Putamen (tissue), 1 donor: ENCODE measurements around the gene ARHGDIB.

ENCODE experiments used
- DNase-seq: peaks from one replicate; pipeline ENCODE4 v3.0.0-alpha.2; 2016; ENCODE audit warnings: low spot score

ARHGDIB gene

DNA sequence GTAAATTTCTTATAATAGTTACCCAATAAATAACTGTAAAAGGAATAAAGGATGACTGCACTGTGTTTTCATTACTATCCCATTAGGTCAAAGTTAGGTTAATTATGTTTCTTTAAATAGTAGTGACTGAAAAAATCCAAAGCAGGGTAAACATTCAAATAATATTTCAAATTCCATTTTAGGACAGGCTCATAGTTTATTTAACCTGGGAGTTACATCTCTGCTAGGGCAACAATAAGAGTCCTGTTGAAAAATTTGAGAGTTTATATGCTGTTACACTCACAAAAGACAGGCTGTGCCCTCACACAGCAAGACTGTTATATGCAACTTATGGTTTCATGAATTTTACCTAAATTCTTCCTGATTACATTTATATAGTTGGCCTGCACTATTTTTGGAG lies 31.1 kb downstream of the ARHGDIB start:
- no peak for DNase-seq

DNA sequence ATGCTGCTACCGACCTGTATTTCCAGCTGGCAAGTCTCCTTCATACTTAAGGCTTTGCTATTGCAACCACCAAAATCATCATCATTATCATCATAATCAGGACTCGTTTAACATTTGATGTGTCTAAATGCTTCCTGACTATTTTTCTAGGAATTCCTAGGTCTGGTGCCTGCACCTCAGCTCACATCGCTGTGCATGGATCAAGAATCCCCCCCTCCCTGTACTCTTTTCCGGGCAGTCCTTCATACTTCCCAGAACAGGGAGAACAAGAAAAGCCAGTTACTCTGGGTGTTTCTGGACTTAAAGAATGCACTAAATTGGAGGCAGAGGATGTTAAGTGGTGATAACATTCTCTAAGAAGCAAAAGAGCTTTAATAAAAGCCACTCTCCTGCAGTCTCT lies 32.5 kb downstream of the ARHGDIB start:
- no peak for DNase-seq

DNA sequence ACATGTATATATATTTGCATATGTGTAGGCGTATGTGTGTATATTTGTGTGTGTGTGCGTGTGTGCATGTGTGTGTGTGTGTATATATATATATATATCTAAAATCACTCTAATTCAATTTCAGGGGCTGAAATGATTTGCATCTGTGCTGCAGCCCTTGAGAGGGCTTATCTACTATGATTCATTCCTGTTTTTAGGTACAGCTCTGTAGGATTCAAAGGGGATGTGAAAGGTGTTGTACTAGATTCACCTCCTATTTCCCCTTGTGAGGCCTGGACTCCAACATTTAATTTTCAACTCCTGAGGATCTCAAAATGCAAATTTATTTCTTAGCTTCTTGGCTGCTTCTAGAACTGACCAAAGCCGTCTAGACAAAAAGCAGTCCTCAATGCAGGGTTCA lies 34.1 kb downstream of the ARHGDIB start:
- no peak for DNase-seq

DNA sequence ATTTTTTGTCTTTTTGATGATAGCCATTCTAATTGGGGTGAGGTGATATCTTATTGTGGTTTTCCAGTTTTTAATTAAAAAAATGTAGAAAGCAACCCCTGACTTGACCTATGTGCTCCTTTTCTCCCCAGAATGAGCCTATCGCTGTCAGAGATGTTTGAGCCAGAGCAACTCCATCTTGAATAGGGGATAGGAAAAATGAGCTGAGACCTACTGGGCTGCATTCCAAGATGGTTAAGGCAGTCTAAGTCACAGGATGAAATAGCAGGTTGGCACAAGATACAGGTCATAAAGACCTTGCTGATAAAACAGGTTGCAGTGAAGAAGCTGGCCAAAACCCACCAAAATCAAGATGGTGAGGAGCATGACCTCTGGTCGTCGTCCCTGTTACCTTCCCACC lies 36.9 kb downstream of the ARHGDIB start:
- DNase-seq = no peak

DNA sequence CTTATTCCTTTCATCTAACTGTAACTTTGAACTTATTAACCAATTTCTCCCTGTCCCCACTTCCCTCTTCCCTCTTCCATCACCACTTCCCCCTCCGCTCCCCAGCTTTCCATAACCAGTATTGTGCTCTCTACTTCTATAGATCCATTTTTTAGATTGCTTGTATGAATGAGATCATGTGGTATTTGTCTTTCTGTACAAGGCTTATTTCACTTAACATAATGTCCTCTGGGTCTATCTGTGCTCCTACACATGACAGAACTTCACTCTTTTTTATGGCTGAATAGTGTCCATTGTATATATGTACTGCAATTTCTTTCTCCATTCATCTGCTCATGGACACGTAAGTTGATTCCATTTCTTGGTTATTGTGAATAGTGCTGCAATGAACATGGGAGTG lies 37.5 kb downstream of the ARHGDIB start:
- DNase-seq = no peak

DNA sequence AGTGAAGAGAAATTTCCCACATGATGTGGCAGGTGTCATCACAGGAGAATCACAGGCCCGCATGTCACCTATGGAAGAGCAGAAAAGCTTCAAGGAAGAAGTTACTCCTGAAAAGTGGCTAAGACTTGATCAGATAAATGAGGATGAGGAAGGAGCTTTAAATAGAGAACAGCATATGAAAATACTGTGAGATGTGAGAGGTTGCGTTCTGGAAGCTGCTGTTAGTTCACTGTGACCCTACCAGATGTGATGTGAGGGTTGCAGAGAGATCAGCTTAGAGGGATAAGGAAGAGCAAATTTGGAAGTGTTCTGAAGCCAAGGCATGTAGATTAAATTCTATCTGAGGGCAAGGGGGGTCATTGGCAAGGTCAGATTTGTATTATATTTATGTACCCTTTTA lies 40.2 kb downstream of the ARHGDIB start:
- no peak for DNase-seq

DNA sequence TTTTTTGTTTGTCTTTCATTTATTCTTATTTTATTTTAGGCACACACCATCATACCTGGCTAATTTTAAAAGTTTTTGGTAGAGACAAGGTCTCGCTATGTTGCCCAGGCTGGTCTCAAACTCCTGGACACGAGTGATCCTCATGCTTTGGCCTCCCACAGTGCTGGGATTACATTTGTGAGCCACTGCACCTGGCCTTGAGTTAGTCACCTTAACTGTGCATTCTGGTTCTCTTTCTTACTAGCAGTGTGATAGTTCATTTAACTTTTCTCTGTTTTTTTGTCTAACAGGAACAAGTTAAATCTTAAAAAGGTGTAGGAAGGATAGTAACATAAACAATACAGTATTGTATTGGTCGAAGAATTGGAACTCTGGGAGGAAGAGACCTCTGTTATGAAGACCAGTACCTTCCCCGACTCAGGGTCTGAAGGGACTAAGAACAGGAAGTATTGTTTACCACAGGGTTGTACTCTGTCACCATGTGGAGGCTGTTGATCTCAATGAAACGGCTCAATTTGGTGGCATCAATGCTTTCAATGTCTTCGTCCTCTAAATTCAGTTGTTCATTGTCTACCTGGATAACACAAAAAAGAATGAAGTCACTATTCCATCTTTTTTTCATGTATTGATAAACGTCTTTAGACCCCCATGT lies 40.8 kb downstream of the ARHGDIB start:
- DNase-seq = no peak

DNA sequence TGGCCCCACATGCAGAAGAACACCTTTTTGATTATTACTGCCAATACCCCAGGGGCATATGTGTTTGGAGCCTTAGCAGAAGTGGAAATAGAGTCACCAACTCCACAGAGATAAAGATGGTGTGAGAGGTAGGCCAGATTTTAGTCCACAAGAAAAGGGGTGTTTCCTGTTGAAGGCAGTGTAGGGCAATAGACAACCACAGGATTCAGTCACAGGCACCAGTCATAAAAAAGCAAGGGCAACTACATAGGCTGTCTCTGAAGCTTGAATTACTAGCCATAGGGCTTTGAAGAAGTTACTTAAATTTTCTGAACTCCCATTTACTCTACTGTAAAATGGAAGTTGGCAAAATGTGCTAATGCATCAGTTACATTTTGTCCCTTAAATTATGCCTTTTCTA lies 41.9 kb downstream of the ARHGDIB start:
- DNase-seq = no peak

- no peak for DNase-seq
These were observed 45.7 kb downstream of the ARHGDIB start for GRCh38 chr12:14915736-14916135.

DNA sequence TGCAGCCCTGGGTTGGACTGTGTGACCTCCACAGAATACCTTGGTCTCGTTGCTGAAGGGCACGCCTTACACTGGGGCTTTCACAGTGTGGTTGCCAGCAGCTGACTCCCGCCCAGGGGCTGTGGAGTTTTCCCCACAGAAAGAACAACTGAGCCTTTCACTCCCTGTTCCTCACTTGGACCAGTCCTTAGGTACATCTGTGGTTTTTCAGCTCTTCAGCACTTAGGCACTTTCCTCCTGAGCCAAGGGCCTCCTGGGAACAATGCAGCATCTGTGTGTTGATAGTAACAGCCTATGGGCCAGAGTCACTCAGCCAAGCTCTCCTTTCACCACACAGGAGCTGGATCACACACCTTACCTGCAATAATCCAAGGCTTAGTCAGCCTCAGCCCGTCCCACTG lies 48.0 kb downstream of the ARHGDIB start:
- no peak for DNase-seq

DNA sequence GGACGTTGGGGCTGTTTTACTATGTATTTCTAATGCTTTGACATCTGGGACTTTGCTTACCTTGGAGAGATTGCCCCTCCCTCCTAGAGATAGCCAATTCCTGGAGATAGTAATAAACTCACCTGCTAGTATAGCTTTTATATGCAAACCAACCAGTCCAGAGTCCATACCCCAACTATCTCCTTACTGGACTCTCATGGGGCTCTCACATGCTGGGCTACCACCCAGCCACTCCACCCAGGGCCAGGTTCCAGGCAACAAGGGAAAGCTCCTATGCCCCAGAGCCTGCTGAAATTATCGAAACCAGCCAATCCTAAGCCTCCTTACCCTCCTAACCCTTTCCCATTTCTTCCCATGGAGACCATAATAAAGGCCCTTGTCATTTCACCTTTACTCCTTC lies 50.3 kb downstream of the ARHGDIB start:
- no peak for DNase-seq

- DNase-seq = no peak
These were observed 51.1 kb downstream of the ARHGDIB start for GRCh38 chr12:14910090-14910915.

- DNase-seq = no peak
These were observed 53.4 kb downstream of the ARHGDIB start for GRCh38 chr12:14907953-14908352.

DNA sequence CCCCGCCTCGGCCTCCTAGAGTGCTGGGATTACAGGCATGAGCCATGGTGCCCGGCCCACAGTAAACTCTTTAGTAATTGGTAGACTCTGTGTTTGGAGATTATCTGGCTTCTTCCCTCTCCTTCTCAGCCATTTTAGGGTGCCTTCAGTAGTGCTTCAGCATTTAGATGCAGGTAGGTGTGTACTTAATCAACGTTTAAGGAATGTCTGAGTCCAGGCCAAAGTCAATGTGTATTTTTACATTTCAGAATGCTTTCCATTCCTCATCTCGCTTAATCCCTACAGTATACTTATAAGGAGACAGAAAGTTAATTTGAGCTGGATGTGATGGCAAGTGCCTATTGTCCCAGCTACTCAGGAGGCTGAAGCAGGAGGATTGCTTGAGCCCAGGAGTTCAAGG lies 55.3 kb downstream of the ARHGDIB start:
- DNase-seq = no peak

DNA sequence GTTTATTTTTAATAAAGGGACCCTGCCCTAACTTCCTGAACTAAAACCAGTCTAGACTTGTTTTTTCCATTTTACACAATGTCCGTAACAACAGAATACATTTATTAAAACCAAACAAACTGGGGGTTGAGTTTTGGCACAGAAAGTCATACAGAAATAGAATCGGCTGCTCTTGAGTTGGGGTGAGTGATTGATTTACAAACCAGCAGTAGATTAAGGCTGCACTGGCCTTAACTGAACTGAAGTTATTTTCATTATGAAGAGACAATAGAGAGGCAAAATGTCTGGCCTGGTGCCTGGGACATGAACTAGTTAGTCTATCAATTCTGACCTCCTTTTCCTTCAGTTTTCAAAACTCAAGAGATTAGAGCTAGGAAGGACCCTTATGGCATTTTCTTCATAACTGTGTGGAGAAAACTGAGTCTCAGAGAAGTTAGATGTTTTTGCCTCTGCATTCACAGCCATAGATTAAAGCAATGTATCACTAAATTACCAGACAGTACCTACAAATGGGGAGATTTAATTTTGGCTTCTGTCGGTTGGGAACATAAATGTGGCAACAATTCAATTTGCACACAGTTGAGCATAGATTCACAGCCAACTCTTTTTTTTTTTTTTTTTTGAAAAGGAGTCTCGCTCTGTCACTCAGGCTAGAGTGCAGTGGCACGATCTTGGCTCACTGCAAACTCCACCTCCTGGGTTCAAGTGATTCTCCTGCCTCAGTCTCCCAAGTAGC lies 56.0 kb downstream of the ARHGDIB start:
- DNase-seq = no peak

- DNase-seq = no peak
These were observed 56.5 kb downstream of the ARHGDIB start for GRCh38 chr12:14904854-14905253.

- no peak for DNase-seq
These were observed 57.9 kb downstream of the ARHGDIB start for GRCh38 chr12:14903386-14904098.

GRCh38 chr12:14902465-14902864 lies 58.9 kb downstream of the ARHGDIB start:
- no peak for DNase-seq

DNA sequence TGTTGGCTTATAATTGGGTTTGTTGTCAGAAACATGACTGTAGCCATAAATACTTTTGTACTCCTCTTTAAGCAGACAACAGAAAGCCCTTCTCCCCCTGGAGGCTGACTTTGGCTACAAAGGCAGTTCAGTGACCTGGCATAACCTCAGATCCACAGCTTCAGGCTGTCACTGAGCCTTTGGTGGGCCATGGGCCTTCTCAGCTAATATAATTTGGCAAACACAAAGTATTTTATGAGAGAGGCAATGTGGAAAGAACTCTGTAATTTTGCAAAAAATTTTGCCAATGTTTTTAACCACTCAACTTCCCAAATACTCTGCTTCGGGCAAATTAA lies 60.2 kb downstream of the ARHGDIB start:
- no peak for DNase-seq

- no peak for DNase-seq
These were observed 60.7 kb downstream of the ARHGDIB start for GRCh38 chr12:14900521-14901227.

DNA sequence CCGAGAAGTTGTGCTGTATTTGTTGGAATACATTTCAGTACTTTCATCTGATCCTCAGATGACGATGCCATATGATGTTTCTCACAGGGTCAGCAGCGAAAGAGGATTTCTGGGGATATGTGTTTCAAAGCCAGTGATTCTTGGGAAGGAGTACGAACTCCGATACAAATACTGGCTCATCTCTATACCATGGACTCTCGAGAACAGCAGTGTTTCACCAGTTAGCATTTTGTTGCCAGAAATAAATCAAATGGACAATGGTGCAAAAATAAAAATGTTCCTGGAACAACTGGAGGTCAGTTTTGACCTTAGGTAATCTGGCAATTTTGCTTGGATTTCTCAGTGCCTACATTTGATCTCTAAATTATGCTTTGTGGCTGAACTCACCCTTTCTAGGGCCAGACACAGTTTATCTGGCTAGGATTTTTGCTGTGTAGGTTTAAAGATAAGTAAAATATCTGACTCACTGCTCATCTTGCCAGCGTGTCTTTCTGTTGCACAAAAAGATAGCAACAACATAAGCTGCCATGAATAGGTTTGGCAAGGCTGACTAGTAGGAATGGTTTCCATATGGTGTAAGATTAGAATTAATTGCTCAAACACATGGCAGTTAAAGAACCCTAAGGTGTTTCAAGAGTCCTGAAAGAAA lies 64.8 kb downstream of the ARHGDIB start:
- no peak for DNase-seq
